PFSK-1 (cell line): ENCODE results near the gene LHPP.

ENCODE experiments used
- FOXP2 ChIP-seq: optimal IDR thresholded peaks from 2 replicates; pipeline ENCODE3; 2011; ENCODE audit warnings: borderline replicate concordance, control low read depth, inconsistent platforms; ENCODE audit not compliant: insufficient read depth; ENCODE audit errors: extremely low read length, extremely low read depth
- POLR2AphosphoS5 ChIP-seq: IDR thresholded peaks from 2 replicates; pipeline ENCODE4 v1.6.1; 2012; ENCODE audit warnings: low read depth, mild to moderate bottlenecking, control low read depth, low read length, moderate library complexity
- REST ChIP-seq, 2 experiments: IDR thresholded peaks; 2 replicates each; pipeline versions ENCODE4 v1.6.1 to v1.8.0; 2011 to 2012; ENCODE audit warnings: low read depth in 2 of 2, low read length in 2 of 2, control low read depth in 1 of 2, inconsistent platforms in 1 of 2, mild to moderate bottlenecking in 1 of 2, moderate library complexity in 1 of 2; ENCODE audit not compliant: insufficient read depth in 1 of 2
- SIN3A ChIP-seq: IDR thresholded peaks from 2 replicates; pipeline ENCODE4 v1.6.1; 2012; ENCODE audit warnings: mild to moderate bottlenecking, low read length, moderate library complexity, borderline replicate concordance; ENCODE audit not compliant: insufficient read depth
- TAF1 ChIP-seq: IDR thresholded peaks from 2 replicates; pipeline ENCODE4 v1.6.1; 2012; ENCODE audit warnings: low read length, control low read depth, borderline replicate concordance; ENCODE audit not compliant: insufficient read depth

- no peak for TF ChIP-seq POLR2AphosphoS5
- no peak for TF ChIP-seq SIN3A
- no peak for TF ChIP-seq REST (IDR thresholded peaks at IDR 0.05; ENCODE audit: insufficient read depth in 1 of 2, low read depth in 2 of 2, low read length in 2 of 2)
- TF ChIP-seq TAF1: no peak
- no peak for TF ChIP-seq FOXP2
These were observed 42.0 kb upstream of the LHPP start for GRCh38 chr10:124419635-124420034.
